Stimulated activated CD4-positive, alpha-beta T cell treated with anti-CD3 and anti-CD28 coated beads, Interleukin-15, amount 100 ng/mL, for 1 hour (primary cell): ENCODE measurements around the gene BCL11B.

ENCODE experiments used
- DNase-seq, 2 donors: peaks; one replicate each; pipeline ENCODE4 v3.0.0-alpha.2; 2020; ENCODE audit warnings: low read depth in 1 of 2, low spot score in 1 of 2

BCL11B gene

DNA sequence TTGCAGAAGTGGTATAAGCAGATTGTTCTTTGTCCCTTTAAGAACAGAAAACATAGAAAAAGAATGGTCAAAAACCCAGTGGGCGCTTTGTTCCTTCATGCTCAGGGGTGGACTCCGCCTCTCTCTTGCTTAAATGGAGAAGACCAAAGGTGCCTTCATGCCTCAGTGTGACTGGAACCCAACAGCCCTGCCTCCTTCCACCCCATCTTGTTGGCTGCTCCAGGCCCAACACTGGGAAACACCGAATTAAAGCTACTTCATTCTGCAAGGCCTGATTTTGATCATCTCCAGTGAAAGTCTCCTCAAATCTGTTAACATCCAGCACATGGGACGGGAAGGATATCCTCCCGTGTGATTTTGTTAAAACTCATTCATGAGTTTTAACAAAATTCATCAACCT is 103.7 kb downstream of the BCL11B start:
- DNase-seq: no peak

DNA sequence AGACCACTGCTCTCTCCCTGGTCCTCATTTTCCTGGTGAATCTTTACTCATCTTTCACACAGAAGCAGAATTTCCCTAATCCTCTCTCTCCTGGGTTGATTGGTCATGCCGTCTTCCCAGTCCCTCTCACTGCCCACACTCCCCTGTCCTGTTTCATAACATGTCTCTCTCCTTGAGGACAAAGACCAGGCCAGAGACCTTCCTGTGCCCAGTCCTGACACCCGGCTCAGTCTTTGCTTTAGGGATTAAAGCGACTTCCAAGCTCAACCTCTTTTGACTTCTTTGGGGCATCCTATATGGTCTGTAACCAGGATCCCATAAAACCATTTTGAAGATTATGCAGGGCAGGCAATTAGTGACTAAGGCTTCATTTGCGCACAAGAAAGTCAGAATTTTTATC is 105.5 kb downstream of the BCL11B start:
- DNase-seq: no peak

DNA sequence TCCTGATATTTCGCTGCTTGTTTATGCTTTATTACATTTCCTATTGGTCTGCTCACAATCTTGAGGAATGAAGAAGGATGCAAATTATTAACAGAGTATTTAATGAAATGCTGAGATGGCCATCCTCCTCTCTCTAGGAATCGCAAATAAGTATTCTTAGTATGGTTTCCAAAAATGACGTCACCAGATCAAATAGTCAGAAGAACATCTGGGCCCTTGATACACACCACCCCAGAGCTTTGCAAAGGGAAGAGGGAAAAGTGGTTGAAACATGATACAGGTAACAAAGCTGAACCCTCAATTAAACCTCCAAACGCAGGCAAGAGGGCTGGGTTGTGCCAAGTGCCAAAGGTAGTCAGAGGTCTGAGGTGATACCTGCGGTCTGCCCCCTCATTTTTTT is 107.3 kb downstream of the BCL11B start:
- DNase-seq: no peak

DNA sequence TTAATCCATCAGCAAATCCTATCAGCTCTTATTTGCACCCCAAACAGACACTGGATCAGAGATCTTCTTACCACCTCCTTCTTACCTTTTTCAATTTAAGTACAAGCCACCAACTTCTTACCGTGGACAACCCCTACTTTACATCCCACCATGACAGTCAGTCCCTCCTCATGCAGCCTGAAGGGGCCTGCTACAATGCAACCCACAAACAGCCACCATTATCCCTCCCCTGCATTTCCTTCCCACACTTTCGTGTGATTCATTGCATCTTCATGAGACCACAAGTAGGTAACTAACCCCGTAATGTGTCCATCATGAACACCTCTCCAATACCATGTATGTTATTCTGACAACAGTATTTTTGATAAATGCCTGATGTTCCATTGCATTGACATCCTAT is 108.6 kb downstream of the BCL11B start:
- DNase-seq: no peak

DNA sequence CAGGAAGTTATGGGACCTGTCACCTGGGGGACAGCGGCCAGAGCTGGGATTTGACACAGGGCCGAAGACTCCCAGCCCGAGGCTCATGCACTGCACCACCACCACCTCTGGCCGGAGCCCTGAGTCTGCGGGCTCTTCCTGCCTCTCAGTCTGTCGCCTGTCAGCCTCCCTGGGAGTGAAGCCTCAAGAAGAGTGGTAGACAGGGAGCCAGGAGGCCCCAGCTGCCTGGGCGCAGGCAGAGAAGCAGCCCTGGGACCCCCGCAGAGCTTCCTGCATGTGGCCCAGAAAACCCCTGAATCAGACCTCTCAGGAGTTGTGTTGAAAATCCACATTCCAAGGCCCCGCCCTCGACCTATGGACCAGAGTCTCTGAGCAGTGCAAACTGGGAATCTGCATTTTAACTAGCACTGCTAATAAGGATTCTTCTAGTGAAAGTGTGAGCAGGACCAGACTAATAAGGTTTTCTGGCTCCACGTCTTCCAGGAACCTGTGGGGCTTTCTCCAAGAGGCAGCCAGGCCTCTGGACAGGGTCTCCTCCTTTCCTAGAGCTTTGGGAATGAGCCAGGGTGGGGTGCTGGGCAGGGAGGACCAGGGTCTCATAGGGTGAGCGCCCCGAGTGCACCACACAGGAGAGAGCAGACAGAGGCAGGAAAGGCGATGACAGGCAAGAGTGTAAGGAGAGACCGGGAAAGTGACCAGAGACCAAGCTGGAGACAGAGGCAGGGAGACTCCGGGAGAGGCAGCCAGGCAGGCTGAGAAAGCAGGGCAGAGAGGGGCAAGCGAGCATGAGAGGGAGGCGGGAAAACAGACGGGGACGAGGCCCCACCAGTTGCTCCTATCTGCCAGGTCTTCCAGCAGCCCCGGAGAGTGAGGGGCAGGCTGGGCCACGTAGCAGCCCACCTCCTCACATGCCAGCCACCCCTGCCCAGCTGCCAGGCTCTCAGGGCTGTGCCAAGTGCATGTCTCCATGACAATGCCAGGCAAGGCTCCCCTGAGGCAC is 112.4 kb downstream of the BCL11B start:
- DNase-seq: no peak

DNA sequence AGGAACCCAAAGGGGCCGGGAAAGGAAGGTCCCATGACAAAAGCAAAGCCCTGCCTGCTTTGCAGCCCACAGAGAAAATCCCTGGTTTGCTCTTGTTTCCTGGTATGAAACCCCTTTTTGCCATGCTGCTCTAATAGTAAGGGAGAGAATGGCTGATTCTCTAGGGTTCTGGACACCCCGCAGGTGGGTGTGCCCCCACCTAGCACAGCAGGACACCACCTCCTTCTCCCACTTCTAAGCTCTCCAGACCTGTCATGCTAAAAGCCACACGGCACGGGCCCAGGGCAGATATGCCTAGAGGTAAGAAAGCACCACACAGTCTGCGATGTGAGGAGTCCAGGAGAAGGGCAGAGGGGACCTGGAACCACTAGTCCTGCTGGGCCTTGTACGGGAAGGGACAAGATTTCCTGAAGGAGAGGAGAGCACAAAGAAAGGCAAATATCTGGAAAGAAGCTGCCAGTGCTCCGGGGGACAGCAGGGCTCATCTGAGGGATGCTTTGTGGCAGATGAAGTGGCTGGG is 113.3 kb downstream of the BCL11B start:
- DNase-seq: no peak

DNA sequence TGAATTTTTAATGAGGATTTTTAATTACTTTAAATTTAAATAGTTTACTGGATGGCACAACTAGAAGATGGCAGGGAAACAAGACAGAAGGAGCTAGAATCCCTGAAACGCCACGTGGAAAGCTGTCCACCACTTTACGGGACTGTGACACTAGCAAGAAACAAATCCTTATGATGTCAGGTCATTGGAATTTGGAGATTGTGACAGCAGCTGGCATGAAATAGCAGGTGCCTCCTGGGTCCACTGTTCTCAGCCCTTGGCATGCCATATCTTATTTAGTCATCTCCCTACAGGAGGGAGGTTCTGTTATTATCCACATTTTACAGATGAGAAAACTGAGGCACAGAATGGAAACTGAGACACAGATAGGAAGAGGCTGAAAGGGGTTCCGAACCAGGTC is 113.8 kb downstream of the BCL11B start:
- no peak for DNase-seq

DNA sequence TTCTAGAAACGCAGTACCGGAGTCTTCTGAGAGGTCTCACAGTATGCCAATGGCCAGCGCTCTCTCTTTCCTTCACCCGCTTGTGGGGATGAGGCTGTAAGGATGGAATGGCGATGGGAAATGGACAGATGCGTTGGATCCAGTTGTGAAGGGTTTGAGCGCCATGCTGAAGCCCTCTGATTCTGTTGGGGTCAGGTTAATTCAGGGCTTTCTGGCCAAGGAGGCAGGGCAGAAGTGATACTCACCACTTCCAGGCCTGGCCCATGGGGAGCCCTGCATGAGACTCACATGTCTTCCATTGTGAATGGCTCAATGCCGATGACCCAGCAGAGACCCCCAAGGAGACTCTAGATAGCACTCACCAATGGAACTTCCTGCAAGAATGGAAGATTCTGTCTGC is 114.3 kb downstream of the BCL11B start:
- no peak for DNase-seq

DNA sequence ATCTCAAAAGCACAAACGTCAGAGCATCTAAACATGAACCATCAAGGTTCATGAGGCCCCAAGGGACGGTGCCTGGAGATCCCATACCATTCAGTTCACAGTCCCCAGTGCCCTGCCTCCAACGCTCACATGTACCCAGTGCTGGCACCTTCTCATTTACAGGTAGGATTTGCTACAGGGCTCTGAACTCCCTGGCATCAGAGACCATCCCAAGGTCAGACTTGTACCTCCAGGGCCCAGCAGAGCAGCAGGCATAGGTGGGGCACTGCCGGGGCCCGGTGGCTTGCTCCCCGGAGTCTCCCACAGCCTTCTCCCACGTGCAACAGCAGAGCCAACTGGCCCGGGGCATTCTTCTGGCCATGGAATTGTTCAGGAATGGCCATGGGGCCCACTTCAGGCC is 114.8 kb downstream of the BCL11B start:
- DNase-seq: no peak

DNA sequence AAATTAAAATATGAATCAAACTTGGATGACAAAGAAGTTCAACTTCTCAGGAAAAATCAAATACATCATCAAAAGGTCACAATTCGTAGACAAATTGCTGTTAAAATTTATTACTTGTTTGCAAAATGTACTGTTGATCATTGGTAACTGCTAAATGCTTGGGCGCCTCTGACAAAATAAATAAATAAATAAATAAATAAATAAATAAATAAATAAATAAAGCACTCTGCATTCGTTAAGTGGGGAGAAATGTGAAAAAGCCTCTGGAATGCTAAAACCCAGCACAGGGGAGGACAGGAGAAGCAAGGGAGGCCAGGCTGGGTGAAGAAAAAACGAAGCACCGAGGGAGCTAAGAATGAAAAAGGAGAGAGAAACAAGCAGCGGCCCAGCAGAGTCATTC is 115.2 kb downstream of the BCL11B start:
- DNase-seq: no peak

DNA sequence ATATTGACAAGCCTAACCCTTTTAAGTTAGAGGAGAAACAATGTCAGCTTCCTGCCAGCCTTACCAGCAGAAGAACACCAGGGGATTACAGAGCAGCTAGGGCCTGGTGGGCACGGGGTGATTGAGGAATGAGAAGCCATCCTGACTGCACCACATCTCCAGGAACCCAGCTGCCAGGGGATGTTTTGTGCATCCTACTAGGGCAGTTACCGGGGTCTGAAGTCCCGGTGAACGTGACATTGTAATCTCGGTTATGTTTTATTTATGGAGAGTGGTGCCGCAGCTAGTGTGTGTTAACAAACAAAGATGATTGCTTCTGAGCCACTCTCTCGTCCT is 115.9 kb downstream of the BCL11B start:
- no peak for DNase-seq

DNA sequence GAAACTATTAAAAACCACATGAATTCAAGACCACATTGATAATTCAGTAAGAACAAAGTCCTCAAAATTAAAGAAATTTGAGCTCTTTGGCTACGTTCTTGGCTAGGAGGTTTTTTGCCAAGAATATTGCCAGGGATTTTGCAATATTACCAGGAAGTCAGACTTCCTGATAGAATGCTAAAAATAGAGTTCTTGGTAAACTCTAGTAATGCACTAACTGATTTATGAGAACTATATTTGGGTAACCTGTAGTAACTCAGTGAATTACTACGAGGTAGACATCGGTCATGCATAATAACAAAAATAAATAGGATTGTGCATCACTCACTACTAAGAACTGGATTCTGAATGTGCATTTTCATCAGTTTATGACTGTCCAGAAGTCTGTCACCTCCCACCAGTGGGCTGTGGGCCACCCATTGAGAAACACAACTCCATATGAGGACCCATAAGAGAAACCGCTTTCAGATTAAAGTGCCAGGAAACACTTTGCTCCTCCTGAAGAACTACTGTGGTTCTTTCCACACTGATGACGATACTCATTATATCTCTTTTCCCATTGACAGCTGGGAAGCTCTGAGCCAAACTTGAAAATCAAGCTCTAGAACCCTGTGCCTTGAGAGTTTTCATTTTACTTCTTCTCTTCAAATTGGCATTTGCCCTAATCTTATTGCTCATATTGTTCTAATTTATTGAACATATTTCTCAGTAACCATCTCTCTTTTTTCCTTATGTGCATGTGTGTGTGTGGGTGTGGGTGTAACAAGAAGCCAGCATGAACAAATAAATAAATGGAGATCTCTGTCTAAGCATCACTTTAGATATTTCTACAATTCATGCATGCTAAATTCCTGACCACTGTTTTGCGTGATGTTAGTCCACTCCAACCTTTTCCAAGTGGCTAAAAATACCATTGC is 116.6 kb downstream of the BCL11B start:
- DNase-seq: no peak

DNA sequence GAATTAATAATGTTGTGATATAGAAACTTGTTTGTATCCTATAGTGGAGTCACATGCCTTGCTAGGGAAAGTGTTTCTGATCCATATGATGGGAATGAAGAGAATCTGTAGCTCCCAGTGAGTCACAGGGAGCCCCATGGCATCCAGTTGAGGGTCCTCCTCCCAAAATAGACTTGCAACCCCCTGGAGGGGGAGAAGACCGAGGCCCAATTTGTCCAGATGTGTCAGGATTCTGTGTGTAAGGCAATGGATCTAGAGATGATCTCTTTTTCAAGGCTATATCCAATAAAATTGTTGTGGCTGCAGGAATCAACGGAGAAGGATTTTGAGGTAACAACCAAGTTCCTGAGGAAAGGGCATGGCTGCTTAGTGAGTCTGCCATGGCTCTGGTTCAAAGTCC is 121.8 kb downstream of the BCL11B start:
- no peak for DNase-seq

DNA sequence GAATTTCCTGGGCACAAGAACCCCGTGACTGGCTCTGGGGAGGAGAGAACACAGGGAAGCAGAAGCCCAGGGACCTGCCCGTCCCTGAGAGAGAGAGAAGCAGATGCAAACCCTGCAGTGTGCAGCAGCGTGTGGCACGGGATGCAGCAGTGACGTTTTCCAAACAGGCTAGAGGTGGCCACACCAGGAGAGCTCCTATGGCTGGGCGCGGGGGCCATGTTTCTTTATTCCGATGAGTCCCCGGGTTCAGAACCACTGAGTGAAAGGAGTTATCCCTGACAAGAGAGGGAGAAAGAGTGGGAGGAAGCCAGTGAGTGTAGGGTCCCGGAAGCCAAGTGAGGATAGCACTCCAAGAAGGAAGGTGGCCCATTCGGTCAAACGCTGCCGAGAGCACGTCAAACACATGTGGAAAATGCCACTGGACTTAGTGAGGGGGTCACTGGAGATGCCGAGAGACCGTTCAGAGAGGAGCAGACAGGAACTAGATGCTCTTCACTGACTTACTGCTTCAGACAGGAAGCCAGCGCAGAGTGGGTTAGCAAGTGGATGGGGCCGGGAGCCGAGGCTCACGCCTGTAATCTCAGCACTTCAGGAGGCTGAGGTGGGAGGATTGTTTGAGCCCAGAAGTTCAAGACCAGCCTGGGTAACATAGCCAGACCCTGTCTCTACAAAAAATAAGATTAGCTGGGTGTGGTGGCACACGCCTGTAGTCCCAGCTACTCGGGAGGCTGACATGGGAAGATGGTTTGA is 123.0 kb downstream of the BCL11B start:
- no peak for DNase-seq

DNA sequence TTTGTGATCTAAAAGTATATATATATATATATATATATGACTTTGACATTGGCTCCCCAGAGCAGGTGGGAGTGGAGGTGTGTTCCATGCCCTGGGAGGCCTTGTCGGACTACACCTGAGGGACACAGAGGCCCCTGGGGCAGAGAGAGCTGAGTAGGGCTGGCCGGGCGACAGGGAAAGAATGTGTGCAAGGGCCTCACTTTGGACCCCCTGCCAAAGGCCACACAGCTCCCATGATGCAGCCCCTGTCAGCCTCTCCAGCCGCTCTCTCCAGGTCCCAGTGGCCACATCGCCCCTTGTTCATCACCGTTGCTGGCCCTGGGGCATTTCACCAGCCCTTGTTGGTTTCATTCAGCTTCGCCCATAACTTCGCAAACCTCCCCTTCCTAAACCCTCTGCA is 123.9 kb downstream of the BCL11B start:
- DNase-seq: no peak

DNA sequence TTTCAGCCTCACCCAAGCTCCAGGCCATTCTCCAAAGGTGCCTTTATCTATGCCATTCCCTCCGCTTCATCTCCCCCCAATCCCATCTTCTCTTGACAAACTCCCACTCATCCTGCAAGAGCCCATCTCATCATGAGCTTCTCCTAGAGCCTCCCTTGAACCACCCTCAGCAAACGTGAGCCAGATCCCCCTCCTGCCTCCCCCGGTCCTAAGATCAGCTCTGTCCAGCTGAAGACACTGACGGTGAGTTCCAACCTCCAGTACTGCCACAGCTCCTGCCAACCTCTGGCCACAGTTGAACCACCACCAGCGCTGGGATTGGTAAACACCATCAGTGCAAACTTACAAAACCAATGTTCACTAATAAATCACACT is 124.6 kb downstream of the BCL11B start:
- no peak for DNase-seq

DNA sequence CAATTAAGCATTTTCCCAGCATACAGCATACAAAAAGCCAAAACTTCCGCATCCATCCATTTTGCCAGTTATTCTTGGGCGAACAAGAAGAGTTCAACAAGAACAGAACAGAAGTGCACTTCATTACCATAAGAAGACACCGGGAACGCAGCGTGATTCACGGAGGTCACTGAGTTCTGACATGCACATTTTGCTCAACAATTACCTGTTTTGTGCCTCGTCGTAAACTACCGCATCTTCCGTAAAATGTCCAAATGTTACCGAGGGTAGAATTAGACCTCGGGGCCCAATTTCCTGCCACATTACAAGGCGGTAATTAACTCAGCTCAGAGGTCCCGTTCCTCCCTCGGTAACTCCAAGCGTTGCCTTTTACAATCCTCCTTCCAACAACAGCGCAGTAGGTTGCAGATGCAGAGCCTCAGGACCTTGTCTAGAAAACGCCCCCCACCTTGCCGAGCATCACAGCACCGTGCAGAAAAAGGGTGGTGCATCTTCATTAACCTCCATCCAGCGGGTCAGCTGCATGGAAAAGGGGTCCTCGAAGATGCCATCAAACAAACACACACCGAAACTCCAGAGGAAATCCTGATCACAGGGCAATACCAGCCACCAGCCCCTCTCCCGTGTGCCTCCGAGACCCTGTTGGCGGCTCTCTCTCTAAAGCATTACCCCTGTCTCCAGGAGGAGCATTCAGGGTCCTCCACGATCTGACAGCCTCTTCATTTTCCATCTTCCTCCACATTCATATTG is 125.2 kb downstream of the BCL11B start:
- DNase-seq: no peak

DNA sequence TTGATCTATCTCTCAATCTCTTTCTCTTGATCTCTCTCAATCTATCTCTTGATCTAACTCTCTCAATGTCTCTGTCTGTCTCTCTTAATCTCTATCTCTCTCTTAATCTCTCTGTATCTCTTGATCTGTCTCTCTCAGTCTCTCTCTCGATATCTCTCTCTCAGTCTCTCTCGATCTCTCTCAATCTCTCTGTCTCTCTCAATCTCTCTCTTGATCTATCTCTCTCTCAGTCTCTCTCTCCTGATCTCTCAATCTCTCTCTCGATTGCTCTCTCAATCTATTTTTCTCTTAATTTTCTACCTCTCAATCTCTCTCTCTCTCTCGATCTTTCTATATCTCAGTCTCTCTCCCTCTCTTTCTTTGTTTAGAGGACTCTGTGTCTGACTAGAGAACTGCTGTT is 126.7 kb downstream of the BCL11B start:
- DNase-seq: no peak

DNA sequence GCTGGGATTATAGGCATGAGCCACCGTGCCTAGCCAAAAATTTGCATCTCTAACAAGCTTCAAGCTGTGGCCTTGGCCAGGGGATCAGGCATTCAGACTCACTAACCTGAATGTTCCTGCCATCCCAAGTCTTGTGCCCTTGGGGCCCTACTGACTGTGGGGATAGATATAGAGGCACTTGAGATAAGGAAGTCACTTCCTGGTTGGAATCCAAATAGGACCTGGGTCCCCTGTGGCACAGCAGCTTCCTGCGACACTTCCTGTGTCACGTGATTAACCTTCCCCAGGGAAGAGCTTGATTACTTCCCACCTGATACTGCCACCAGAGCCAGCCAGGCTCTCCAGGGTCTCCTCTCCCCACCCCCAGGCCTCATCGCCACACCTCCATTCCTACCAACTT is 128.2 kb downstream of the BCL11B start:
- no peak for DNase-seq

DNA sequence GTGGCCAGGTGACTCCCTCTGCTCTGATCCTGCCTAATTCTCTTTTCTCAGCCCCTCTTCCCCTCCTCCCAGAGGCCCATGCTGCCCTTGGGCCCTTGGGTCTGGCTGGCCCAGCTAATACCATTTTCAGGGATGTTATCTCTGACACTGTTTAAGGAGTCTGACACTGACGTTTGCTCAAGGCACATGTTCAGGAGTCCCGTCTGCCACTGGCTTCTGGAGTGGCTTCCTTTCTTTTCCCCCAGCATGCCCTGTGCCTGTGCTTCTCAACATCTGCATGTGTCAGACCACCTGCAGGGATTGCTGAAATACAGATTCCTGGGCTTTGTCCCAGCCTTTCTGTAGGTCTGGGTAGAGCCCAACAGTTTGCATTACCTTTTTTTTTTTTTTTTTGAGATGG is 128.9 kb downstream of the BCL11B start:
- DNase-seq: no peak

DNA sequence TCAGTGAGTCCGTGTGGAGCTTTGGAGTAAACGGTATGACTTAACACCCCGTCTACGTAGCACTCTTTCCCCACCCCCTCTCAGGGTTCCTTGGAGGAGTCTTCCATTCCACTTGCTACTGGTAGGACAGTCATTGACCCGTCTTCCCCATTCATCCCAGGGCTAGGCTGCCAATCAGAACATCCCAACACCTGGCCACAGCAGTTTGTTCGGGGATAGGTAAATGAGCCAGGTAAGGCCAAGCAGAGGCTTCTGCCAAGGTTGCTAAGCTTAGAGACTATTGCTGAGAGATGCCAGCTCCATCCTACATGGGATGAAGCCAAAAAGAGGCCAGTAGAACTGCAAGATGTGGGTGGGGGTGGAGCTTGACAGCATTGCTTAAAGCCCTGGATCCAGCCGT is 130.8 kb downstream of the BCL11B start:
- DNase-seq: no peak
